H9 (cell line): Measurements from ENCODE around the gene ZBTB20. TPM values are rescaled to one million over a fixed set of nuclear protein-coding genes. Genes with fewer than 3 reads are reported as not detected.

ENCODE experiments used
- DNase-seq: peaks from one replicate; pipeline ENCODE4 v3.0.0-alpha.2; 2017
- H2AFZ ChIP-seq: one replicate; pipeline ENCODE4 v1.6.1; 2013; ENCODE audit warnings: mild to moderate bottlenecking, low read length, control low read depth, moderate library complexity
- H2AK5ac ChIP-seq: 2 replicates; pipeline ENCODE4 v1.6.1; 2013; ENCODE audit warnings: low read length, control low read depth, mixed read lengths; ENCODE audit not compliant: insufficient read length
- H2BK120ac ChIP-seq: one replicate; pipeline ENCODE4 v1.6.1; 2013; ENCODE audit warnings: low read depth, mild to moderate bottlenecking, low read length, control low read depth, inconsistent platforms; ENCODE audit not compliant: poor library complexity, severe bottlenecking
- H2BK12ac ChIP-seq: 2 replicates; pipeline ENCODE4 v1.6.1; 2013; ENCODE audit warnings: low read length, control low read depth, mixed read lengths, low read depth; ENCODE audit not compliant: insufficient read length
- H2BK15ac ChIP-seq: 2 replicates; pipeline ENCODE4 v1.6.1; 2013; ENCODE audit warnings: low read depth, low read length, control low read depth
- H2BK20ac ChIP-seq: one replicate; pipeline ENCODE4 v1.6.1; 2013; ENCODE audit warnings: low read depth, mild to moderate bottlenecking, low read length, control low read depth, inconsistent platforms; ENCODE audit not compliant: poor library complexity, severe bottlenecking
- H2BK5ac ChIP-seq: 2 replicates; pipeline ENCODE4 v1.6.1; 2013; ENCODE audit warnings: low read length, control low read depth, mixed read lengths; ENCODE audit not compliant: insufficient read length
- H3K14ac ChIP-seq: 2 replicates; pipeline ENCODE4 v1.6.1; 2013; ENCODE audit warnings: low read length, control low read depth; ENCODE audit not compliant: insufficient read depth
- H3K18ac ChIP-seq: 2 replicates; pipeline ENCODE4 v1.6.1; 2013; ENCODE audit warnings: low read depth, mild to moderate bottlenecking, mixed read lengths, low read length, control low read depth; ENCODE audit not compliant: insufficient read length
- H3K23ac ChIP-seq: 2 replicates; pipeline ENCODE4 v1.6.1; 2013; ENCODE audit warnings: low read length, control low read depth, mixed read lengths, low read depth; ENCODE audit not compliant: insufficient read length
- H3K23me2 ChIP-seq: 2 replicates; pipeline ENCODE4 v1.6.1; 2013; ENCODE audit warnings: low read depth, mild to moderate bottlenecking, mixed read lengths, low read length, control low read depth; ENCODE audit not compliant: insufficient read length, poor library complexity, severe bottlenecking
- H3K27ac ChIP-seq: 2 replicates; pipeline ENCODE4 v1.5.1; 2013; ENCODE audit warnings: low read length, control low read depth, mixed read lengths, low read depth; ENCODE audit not compliant: insufficient read length
- H3K27me3 ChIP-seq: 2 replicates; pipeline ENCODE4 v1.6.1; 2013; ENCODE audit warnings: low read length, control low read depth, inconsistent platforms; ENCODE audit not compliant: insufficient read depth
- H3K4ac ChIP-seq: 2 replicates; pipeline ENCODE4 v1.6.1; 2013; ENCODE audit warnings: low read depth, mild to moderate bottlenecking, control low read depth, inconsistent platforms, low read length, moderate library complexity
- H3K4me1 ChIP-seq: 2 replicates; pipeline ENCODE4 v1.6.1; 2013; ENCODE audit warnings: low read length, control low read depth, inconsistent platforms; ENCODE audit not compliant: insufficient read depth
- H3K4me2 ChIP-seq: 2 replicates; pipeline ENCODE4 v1.6.1; 2013; ENCODE audit warnings: low read length, control low read depth, mixed read lengths; ENCODE audit not compliant: insufficient read length, insufficient read depth
- H3K56ac ChIP-seq: 2 replicates; pipeline ENCODE4 v1.6.1; 2013; ENCODE audit warnings: low read depth, mild to moderate bottlenecking, mixed read lengths, low read length, control low read depth; ENCODE audit not compliant: insufficient read length
- H3K79me1 ChIP-seq: 2 replicates; pipeline ENCODE4 v1.6.1; 2013; ENCODE audit warnings: low read depth, mild to moderate bottlenecking, moderate library complexity, low read length, control low read depth, inconsistent platforms; ENCODE audit not compliant: insufficient read depth, poor library complexity, severe bottlenecking
- H3K79me2 ChIP-seq: 2 replicates; pipeline ENCODE4 v1.6.1; 2013; ENCODE audit warnings: low read length, control low read depth, inconsistent platforms; ENCODE audit not compliant: insufficient read depth
- H3K9ac ChIP-seq: 2 replicates; pipeline ENCODE4 v1.6.1; 2013; ENCODE audit warnings: low read length, control low read depth, mixed read lengths; ENCODE audit not compliant: insufficient read length; ENCODE audit errors: extremely low read depth
- H3K9me3 ChIP-seq: one replicate; pipeline ENCODE4 v1.6.1; 2013; ENCODE audit warnings: low read depth, low read length, inconsistent platforms; ENCODE audit not compliant: control insufficient read depth
- H3T11ph ChIP-seq: one replicate; pipeline ENCODE4 v1.6.1; 2013; ENCODE audit warnings: mild to moderate bottlenecking, low read length, control low read depth, inconsistent platforms
- H4K20me1 ChIP-seq: one replicate; pipeline ENCODE4 v1.6.1; 2013; ENCODE audit not compliant: control insufficient read depth, insufficient read length, insufficient read depth
- H4K5ac ChIP-seq: 2 replicates; pipeline ENCODE4 v1.6.1; 2013; ENCODE audit warnings: low read depth, mild to moderate bottlenecking, mixed read lengths, low read length, control low read depth; ENCODE audit not compliant: insufficient read length
- H4K8ac ChIP-seq: replicated peaks from 2 replicates; pipeline ENCODE4 v1.6.1; 2013; ENCODE audit warnings: low read length, control low read depth, mixed read lengths, low read depth; ENCODE audit not compliant: insufficient read length
- H4K91ac ChIP-seq: 2 replicates; pipeline ENCODE4 v1.6.1; 2013; ENCODE audit warnings: low read depth, mild to moderate bottlenecking, moderate library complexity, mixed read lengths, low read length, control low read depth; ENCODE audit not compliant: insufficient read length
- H3K27ac Mint-ChIP-seq, 3 experiments: 2 replicates in 2 of 3; 3 replicates in 1 of 3; pipeline ENCODE4 v1.8.0; 2020 to 2021; ENCODE audit warnings: mixed read lengths in 3 of 3, mild to moderate bottlenecking in 1 of 3, moderate library complexity in 1 of 3
- H3K27me3 Mint-ChIP-seq: 2 replicates; pipeline ENCODE4 v1.8.0; 2021; ENCODE audit warnings: low read depth, mild to moderate bottlenecking, moderate library complexity, mixed read lengths
- H3K36me3 Mint-ChIP-seq, 3 experiments: 2 replicates in 2 of 3; 3 replicates in 1 of 3; pipeline ENCODE4 v1.8.0; 2020 to 2021; ENCODE audit warnings: low read depth in 3 of 3, mixed read lengths in 3 of 3; ENCODE audit not compliant: insufficient read depth in 1 of 3
- H3K4me1 Mint-ChIP-seq, 2 experiments: 2 replicates each; pipeline ENCODE4 v1.8.0; 2020; ENCODE audit warnings: mixed read lengths in 2 of 2
- H3K4me3 Mint-ChIP-seq, 2 experiments: 2 replicates in 1 of 2; 3 replicates in 1 of 2; pipeline ENCODE4 v1.8.0; 2020 to 2021; ENCODE audit warnings: mild to moderate bottlenecking in 2 of 2, mixed read lengths in 2 of 2, moderate library complexity in 1 of 2
- H3K9me3 Mint-ChIP-seq, 2 experiments: 2 replicates in 1 of 2; 3 replicates in 1 of 2; pipeline ENCODE4 v1.8.0; 2020; ENCODE audit warnings: mild to moderate bottlenecking in 2 of 2, mixed read lengths in 2 of 2, moderate library complexity in 1 of 2
- WGBS: extraction: QIAGEN DNeasy Blood & Tissue Kit; methylation state at CpG from one replicate; pipeline ENCODE4 v1.1.7; 2013; ENCODE audit warnings: missing lambda C conversion rate, low lambda C conversion rate, mixed read lengths; ENCODE audit not compliant: insufficient read length; ENCODE audit errors: extremely low coverage; 5-methylcytosine and 5-hydroxymethylcytosine counted together
- total RNA-seq: library from RNA; stranded (reverse); gene quantifications from 2 replicates; pipeline ENCODE4 v1.2.1, GENCODE V29; 2021
- TF ChIP-seq, protein P1 (sequence below): fragments of 200-600 bp; sonication (generic); conservative IDR thresholded peaks from 3 replicates; pipeline ENCODE4 v1.8.0; 2021; ENCODE audit warnings: antibody characterized with exemption, mild to moderate bottlenecking

Gene ZBTB20
- total RNA-seq, 1 experiment from 2014 or later = 0.70 TPM

DNA sequence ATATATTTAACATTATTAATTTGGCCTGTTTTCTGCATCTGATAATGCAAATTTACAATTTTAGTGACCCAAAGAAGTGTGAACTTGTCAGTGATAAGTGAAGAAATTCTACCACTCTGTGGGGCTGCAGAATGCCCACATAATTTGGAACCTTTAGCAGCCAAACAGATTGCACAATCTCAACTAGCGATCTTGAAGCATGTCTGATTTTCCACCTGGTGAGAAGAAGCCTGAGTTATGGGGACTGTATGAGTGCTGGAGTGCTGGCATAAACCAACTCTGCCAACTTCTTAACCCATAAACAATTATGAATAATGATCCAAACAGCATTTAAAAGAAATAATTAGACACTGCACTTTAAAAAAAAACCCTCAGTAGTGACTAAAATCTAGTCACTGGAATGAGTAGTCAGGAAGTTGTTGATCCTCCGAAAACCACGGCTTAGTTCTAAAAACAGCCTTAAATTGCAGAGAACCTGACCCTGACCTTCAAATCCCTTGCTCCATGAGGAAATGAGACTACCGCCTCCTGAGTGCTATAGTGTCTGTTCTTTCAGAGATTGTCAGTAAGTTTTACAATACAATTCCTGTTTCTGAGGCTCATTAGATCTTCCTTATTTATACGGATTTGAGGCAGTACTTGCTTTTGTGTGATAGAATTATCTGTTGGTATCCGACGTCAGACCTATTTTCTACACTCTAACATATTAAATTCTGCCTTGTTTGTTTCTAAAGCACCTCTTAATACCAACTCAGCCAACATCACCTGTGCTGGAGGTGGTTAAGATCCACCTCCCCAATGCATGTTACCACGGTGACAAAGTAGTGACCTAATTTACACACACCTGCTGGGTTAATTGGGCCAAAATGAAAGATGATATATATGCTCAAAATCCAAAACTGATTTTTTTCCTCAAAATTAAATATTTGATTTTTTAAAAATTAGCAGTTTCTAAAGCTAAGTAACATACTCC, 267.7 kb downstream of the ZBTB20 start:
- H4K5ac ChIP-seq = no peak overlapping the region
- no peaks in the 10 kb centered on the region for H3K23me2 ChIP-seq
- Mint-ChIP-seq H3K27me3 (no peaks in the 10 kb centered on the region), H3K4me1 (peaks cover 30 to 31% of the 10 kb centered on the region in 2 experiments), H3K9me3 (no peaks in the 10 kb centered on the region), H3K36me3 (no peaks in the 10 kb centered on the region), H3K4me3 (no peak overlapping the region), H3K27ac (peak overlapping the region in 1 of 3 experiments; percentile 48; a peak in 1 of 7 replicates)
- no peaks in the 10 kb centered on the region for H3K79me2 ChIP-seq
- no peak overlapping the region for H2BK20ac ChIP-seq
- no peak overlapping the region for H3K23ac ChIP-seq
- no peaks in the 10 kb centered on the region for H3K4me1 ChIP-seq
- no peak for DNase-seq
- no peak overlapping the region for H2AK5ac ChIP-seq
- H4K91ac ChIP-seq = no peak overlapping the region
- no peaks in the 10 kb centered on the region for H4K20me1 ChIP-seq
- no peak overlapping the region for H2BK12ac ChIP-seq
- no peak overlapping the region for H3K56ac ChIP-seq
- no peak overlapping the region for H3K9ac ChIP-seq
- H3K4ac ChIP-seq = no peak overlapping the region
- no peak overlapping the region for H3T11ph ChIP-seq
- no peaks in the 10 kb centered on the region for H3K79me1 ChIP-seq
- H3K27ac ChIP-seq = no peak overlapping the region
- no peak overlapping the region for H3K14ac ChIP-seq
- no peak overlapping the region for H3K4me2 ChIP-seq
- H2AFZ ChIP-seq = no peak overlapping the region
- H2BK5ac ChIP-seq = no peak overlapping the region
- no peak overlapping the region for H4K8ac ChIP-seq
- no peaks in the 10 kb centered on the region for H3K27me3 ChIP-seq
- no peak overlapping the region for H2BK15ac ChIP-seq
- H3K9me3 ChIP-seq = no peaks in the 10 kb centered on the region
- H3K18ac ChIP-seq = no peak overlapping the region
- H2BK120ac ChIP-seq = no peak overlapping the region
- TF ChIP-seq, protein P1, sequence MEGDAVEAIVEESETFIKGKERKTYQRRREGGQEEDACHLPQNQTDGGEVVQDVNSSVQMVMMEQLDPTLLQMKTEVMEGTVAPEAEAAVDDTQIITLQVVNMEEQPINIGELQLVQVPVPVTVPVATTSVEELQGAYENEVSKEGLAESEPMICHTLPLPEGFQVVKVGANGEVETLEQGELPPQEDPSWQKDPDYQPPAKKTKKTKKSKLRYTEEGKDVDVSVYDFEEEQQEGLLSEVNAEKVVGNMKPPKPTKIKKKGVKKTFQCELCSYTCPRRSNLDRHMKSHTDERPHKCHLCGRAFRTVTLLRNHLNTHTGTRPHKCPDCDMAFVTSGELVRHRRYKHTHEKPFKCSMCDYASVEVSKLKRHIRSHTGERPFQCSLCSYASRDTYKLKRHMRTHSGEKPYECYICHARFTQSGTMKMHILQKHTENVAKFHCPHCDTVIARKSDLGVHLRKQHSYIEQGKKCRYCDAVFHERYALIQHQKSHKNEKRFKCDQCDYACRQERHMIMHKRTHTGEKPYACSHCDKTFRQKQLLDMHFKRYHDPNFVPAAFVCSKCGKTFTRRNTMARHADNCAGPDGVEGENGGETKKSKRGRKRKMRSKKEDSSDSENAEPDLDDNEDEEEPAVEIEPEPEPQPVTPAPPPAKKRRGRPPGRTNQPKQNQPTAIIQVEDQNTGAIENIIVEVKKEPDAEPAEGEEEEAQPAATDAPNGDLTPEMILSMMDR = no peak
- WGBS = no CpG with 5 or more reads among the region's 8 CpGs
